Hematopoietic multipotent progenitor cell treated with erythropoietin and hydrocortisone succinate and interleukin-3 and kit ligand, for 4 days (in vitro differentiated cells): Measurements from ENCODE around the gene MAGEA3.
"Not testable (repeated sequence)": the region's sequence is repeated elsewhere in the genome, so short reads cannot be mapped to it uniquely, and the experiment has no call there.

ENCODE experiments used
- DNase-seq: peaks from one replicate; pipeline ENCODE4 v3.0.0-alpha.2; 2015

MAGEA3 gene

GRCh38 chrX:152697952-152698931 lies at the start of gene MAGEA3:
MAGEA3 (plus strand) TSS chrX:152698794; CDS start chrX:152700833, 2,039 bp downstream.
- DNase-seq, result not testable (repeated sequence)

GRCh38 chrX:152652060-152652459 lies 46.5 kb upstream of the MAGEA3 start:
- DNase-seq, result no peak

- DNase-seq, result no peak
Observed at GRCh38 chrX:152652467-152652866, 46.1 kb upstream of the MAGEA3 start.

- DNase-seq, result no peak
Observed at GRCh38 chrX:152656087-152656486, 42.5 kb upstream of the MAGEA3 start.

GRCh38 chrX:152656890-152657289 lies 41.7 kb upstream of the MAGEA3 start:
- DNase-seq, result no peak

GRCh38 chrX:152658302-152658701 lies 40.3 kb upstream of the MAGEA3 start:
- DNase-seq, result no peak

GRCh38 chrX:152663086-152663485 lies 35.5 kb upstream of the MAGEA3 start:
- no peak for DNase-seq

- no peak for DNase-seq
Observed at GRCh38 chrX:152674135-152674534, 24.5 kb upstream of the MAGEA3 start.

- DNase-seq, result not testable (repeated sequence)
Observed at GRCh38 chrX:152674652-152675051, 23.9 kb upstream of the MAGEA3 start.

- not testable (repeated sequence) for DNase-seq
Observed at GRCh38 chrX:152681012-152681411, 17.6 kb upstream of the MAGEA3 start.

GRCh38 chrX:152700390-152700789 lies 1.8 kb downstream of the MAGEA3 start:
- DNase-seq, result not testable (repeated sequence)

- not testable (repeated sequence) for DNase-seq
Observed at GRCh38 chrX:152706500-152706899, 7.9 kb downstream of the MAGEA3 start.

GRCh38 chrX:152709173-152709572 lies 10.6 kb downstream of the MAGEA3 start, which contains the start of gene CSAG2:
CSAG2 (minus strand) TSS chrX:152709273; CDS start chrX:152709112, 161 bp downstream.
- not testable (repeated sequence) for DNase-seq

- DNase-seq, result not testable (repeated sequence)
Observed at GRCh38 chrX:152713195-152713594, 14.6 kb downstream of the MAGEA3 start.

- not testable (repeated sequence) for DNase-seq
Observed at GRCh38 chrX:152713815-152714787, 15.5 kb downstream of the MAGEA3 start, which contains the start of gene MAGEA2B. MAGEA2B (plus strand) TSS chrX:152714628; CDS start chrX:152717107, 2,479 bp downstream.

- DNase-seq, result no peak
Observed at GRCh38 chrX:152725409-152725808, 26.8 kb downstream of the MAGEA3 start.

- no peak for DNase-seq
Observed at GRCh38 chrX:152733261-152733975, 34.8 kb downstream of the MAGEA3 start, which contains the start of the genes CSAG1 and MAGEA12. CSAG1 (minus strand) TSS chrX:152733721; CDS start chrX:152732460, 1,261 bp downstream. MAGEA12 (plus strand) TSS chrX:152733757; CDS start chrX:152736162, 2,405 bp downstream.

- not testable (repeated sequence) for DNase-seq
Observed at GRCh38 chrX:152734143-152734858, 35.7 kb downstream of the MAGEA3 start.

GRCh38 chrX:152735101-152735500 lies 36.5 kb downstream of the MAGEA3 start:
- no peak for DNase-seq

- DNase-seq, result no peak
Observed at GRCh38 chrX:152735860-152736511, 37.4 kb downstream of the MAGEA3 start.

- DNase-seq, result not testable (repeated sequence)
Observed at GRCh38 chrX:152736528-152736927, 37.9 kb downstream of the MAGEA3 start.
